OCI-LY3 (cell line): ENCODE results near the gene LPAR2.

Experiments used
- H2AFZ ChIP-seq: fragments of 200-600, 300-600 bp; shearing (Covaris generic); 2 replicates; pipeline ENCODE4 v1.6.0; 2014; ENCODE audit warnings: antibody characterized with exemption, low read depth, low read length
- H3K27ac ChIP-seq: fragments of 200-600, 300-600 bp; sonication (generic); 2 replicates; pipeline ENCODE4 v1.5.1; 2014; ENCODE audit warnings: mild to moderate bottlenecking, low read length, moderate library complexity, mixed read lengths
- H3K27me3 ChIP-seq: fragments of 200-600, 300-600 bp; sonication (generic); 2 replicates; pipeline ENCODE4 v1.6.1; 2014; ENCODE audit warnings: low read depth, low read length, mixed read lengths
- H3K36me3 ChIP-seq: fragments of 200-600, 300-600 bp; sonication (generic); replicated peaks from 2 replicates; pipeline ENCODE3; 2014; ENCODE audit warnings: low read depth, low read length, mixed read lengths
- H3K4me1 ChIP-seq: fragments of 300-600, 200-600 bp; sonication (generic); 2 replicates; pipeline ENCODE4 v1.6.1; 2014; ENCODE audit warnings: low read length, mixed read lengths
- H3K4me2 ChIP-seq: fragments of 200-600, 300-600 bp; sonication (generic); 2 replicates; pipeline ENCODE4 v1.6.1; 2014; ENCODE audit warnings: low read length, mixed read lengths
- H3K4me3 ChIP-seq: fragments of 300-600, 200-600 bp; sonication (generic); 2 replicates; pipeline ENCODE4 v1.5.1; 2014; ENCODE audit warnings: antibody characterized with exemption, mild to moderate bottlenecking, low read length, moderate library complexity
- H3K79me2 ChIP-seq: fragments of 300-600, 200-600 bp; shearing (Covaris generic); 2 replicates; pipeline ENCODE4 v1.6.1; 2014; ENCODE audit warnings: mild to moderate bottlenecking, low read length, mixed read lengths
- H3K9ac ChIP-seq: fragments of 300-600, 200-600 bp; shearing (Covaris generic); 2 replicates; pipeline ENCODE4 v1.6.0; 2014; ENCODE audit warnings: mild to moderate bottlenecking, low read length, moderate library complexity
- H3K9me3 ChIP-seq: fragments of 200-600, 300-600 bp; shearing (Covaris generic); 2 replicates; pipeline ENCODE4 v1.6.1; 2014; ENCODE audit warnings: low read length, mixed read lengths; ENCODE audit not compliant: insufficient read depth
- H4K20me1 ChIP-seq: fragments of 200-600, 300-600 bp; sonication (generic); 2 replicates; pipeline ENCODE4 v1.6.1; 2016; ENCODE audit warnings: low read length, mixed read lengths; ENCODE audit not compliant: insufficient read depth
- EZH2phosphoT487 ChIP-seq: fragments of 200-600 bp; shearing (Covaris generic); IDR thresholded peaks from 2 replicates; pipeline ENCODE4 v1.6.1; 2018; ENCODE audit warnings: antibody characterized with exemption, mixed run types, low read depth
- TF ChIP-seq, protein P1 (sequence below): fragments of 200-600, 300-600 bp; sonication (generic); IDR thresholded peaks from 2 replicates; pipeline ENCODE4 v1.5.1; 2014; ENCODE audit warnings: antibody characterized with exemption, low read length, low read depth

The LPAR2 gene

DNA sequence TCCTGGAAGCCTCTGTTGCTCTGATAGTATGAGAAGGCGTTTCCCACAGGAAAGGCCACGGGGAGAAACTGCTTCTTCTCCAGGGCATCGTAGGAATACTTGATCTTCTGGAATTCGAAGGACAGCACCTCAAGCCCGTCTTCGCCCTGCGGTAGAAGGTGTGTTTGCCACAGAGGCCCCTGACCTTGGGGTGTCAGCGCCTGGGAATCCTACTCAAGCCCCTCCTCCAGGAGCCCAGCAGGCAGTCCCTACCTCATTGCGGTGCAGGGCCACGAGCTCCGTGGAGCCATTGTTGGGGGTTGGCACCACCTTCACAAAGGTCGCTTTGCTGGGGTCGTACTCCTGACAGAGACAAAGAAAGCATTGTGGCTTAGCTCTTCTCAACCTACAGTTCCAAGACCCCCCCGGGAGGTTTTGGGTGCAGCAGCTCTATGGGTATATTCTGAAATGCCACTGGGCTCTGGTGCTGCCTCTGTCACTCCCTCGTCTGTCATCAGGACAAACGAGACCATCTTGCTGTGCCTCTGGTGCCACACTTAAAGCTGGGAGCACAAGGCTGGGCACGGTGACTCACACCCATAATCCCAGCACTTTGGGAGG lies 31.7 kb upstream of the LPAR2 start:
- Histone ChIP-seq H3K4me2 (no peak overlapping the region), H3K27me3 (no peaks in the 10 kb centered on the region), H4K20me1 (no peaks in the 10 kb centered on the region), H3K79me2 (peaks cover 56% of the 10 kb centered on the region), H3K9me3 (no peaks in the 10 kb centered on the region), H3K9ac (no peak overlapping the region), H3K4me1 (peaks cover 15% of the 10 kb centered on the region), H3K27ac (no peak overlapping the region), H3K4me3 (no peak overlapping the region), H2AFZ (no peak overlapping the region), H3K36me3 (peaks cover 55% of the 10 kb centered on the region)
- TF ChIP-seq, protein P1, sequence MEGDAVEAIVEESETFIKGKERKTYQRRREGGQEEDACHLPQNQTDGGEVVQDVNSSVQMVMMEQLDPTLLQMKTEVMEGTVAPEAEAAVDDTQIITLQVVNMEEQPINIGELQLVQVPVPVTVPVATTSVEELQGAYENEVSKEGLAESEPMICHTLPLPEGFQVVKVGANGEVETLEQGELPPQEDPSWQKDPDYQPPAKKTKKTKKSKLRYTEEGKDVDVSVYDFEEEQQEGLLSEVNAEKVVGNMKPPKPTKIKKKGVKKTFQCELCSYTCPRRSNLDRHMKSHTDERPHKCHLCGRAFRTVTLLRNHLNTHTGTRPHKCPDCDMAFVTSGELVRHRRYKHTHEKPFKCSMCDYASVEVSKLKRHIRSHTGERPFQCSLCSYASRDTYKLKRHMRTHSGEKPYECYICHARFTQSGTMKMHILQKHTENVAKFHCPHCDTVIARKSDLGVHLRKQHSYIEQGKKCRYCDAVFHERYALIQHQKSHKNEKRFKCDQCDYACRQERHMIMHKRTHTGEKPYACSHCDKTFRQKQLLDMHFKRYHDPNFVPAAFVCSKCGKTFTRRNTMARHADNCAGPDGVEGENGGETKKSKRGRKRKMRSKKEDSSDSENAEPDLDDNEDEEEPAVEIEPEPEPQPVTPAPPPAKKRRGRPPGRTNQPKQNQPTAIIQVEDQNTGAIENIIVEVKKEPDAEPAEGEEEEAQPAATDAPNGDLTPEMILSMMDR, result no peak
- no peak for TF ChIP-seq EZH2phosphoT487

DNA sequence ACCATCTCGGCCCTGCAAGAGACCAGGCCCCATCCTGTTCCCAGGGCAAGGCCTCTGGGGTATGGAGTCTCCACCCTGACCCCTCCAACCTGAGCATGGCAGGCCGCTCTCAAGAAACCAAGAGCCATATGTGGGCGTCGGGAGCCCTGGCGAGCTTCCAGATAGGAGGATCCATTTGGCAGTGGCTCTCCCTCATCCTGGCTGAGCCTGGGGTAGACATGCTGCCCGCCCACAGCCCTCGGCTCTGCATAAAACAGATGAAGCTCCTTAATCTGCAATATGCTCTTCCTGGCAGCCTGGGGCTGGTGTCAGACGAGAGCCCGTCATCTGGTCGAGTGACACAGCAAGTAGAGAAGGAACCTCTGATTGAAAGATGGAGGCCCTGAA lies 29.4 kb upstream of the LPAR2 start:
- Histone ChIP-seq H3K36me3 (peaks cover 77% of the 10 kb centered on the region), H3K9me3 (no peaks in the 10 kb centered on the region), H2AFZ (no peak overlapping the region), H3K4me3 (no peak overlapping the region), H3K9ac (no peak overlapping the region), H4K20me1 (no peaks in the 10 kb centered on the region), H3K79me2 (peaks cover 41% of the 10 kb centered on the region), H3K27me3 (no peaks in the 10 kb centered on the region), H3K4me1 (peaks cover 12% of the 10 kb centered on the region), H3K27ac (no peak overlapping the region), H3K4me2 (no peak overlapping the region)
- TF ChIP-seq EZH2phosphoT487, result no peak
- TF ChIP-seq, protein P1, result no peak

DNA sequence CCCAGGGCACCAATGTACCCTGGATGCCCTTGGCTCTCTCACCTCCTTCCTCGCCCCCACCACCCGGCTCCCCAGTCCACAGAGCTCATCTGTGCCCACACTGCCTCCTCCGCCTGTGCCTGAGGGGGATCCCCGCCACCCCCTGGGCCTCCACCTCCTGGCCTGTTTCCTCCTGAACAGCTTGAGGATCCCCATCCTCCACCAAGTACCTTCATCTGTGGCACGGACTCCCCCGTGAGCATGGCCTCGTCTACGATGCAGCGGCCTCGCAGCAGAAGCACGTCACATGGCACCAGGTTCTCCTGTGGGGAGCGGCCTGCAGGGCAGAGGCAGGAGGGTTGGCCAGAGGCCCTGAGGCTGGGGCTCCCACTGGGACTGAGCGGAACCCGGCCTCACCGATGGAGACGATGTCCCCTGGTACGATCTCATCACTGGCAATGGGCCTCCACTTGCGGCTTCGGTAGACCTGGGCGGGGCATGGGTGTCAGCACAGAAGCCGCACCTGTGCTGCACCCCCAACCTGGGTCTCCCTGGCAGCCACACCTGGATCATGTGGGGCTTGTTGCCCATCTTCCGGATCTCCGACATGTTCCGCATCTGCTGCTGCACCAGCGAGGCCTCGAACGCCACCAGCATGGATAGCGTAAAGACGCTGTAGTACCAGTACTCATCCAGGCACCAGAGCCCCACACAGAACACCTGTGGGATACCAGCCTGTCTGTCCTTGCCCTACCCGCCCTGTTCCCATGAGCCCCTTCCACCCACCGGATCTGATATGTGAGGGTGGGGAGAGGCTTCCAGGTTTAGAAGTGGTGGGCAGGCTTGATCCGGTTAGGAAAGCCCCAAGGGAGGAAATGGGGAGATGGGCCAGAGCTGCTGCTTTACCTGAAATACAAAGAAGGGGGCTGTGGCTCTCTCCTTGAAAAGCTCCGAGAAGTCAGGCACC lies 28.7 kb upstream of the LPAR2 start:
- TF ChIP-seq EZH2phosphoT487, result no peak
- TF ChIP-seq, protein P1, result no peak
- H3K27ac ChIP-seq, result no peak overlapping the region
- no peak overlapping the region for H3K4me2 ChIP-seq
- H3K4me3 ChIP-seq, result no peak overlapping the region
- no peak overlapping the region for H2AFZ ChIP-seq
- H3K36me3 ChIP-seq, result peaks cover 84% of the 10 kb centered on the region
- H3K27me3 ChIP-seq, result no peaks in the 10 kb centered on the region
- peaks cover 8% of the 10 kb centered on the region for H3K4me1 ChIP-seq
- H3K9me3 ChIP-seq, result no peaks in the 10 kb centered on the region
- peaks cover 35% of the 10 kb centered on the region for H3K79me2 ChIP-seq
- no peaks in the 10 kb centered on the region for H4K20me1 ChIP-seq
- no peak overlapping the region for H3K9ac ChIP-seq

DNA sequence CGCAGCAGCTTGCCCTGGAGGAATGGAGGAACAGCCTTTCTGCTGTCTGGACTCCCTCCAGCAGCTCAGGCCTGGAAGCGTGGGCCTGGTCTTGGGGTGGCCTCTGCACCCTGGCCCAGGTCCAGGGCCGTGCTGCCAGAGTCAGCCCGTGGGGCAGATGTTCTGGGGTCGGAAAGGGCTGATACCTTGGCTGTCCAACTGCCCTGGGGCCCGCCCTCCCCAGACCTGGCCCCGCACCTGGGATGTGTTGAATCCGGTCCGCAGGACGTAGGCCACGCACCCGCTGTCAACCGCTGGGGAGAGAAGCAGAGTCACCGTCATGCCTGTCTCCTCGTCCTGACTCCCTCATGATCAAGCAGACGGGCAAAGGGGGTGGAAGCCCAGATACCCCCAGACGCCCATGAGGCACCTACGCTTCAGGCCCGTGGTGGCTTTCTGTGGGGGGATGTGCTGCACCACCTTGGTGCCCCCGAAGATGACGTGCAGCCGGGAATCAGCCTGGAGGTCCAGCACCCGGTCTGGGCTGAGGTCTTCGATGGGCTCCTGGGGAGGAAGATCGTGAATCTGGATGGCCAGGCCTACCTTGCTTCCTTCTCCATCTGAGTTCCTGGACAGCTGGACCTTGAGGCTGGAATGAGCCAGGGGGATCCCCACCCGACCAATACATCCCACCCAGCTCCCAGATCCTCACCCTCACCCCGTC lies 27.8 kb upstream of the LPAR2 start:
- no peaks in the 10 kb centered on the region for H3K9me3 ChIP-seq
- TF ChIP-seq, protein P1, result no peak
- TF ChIP-seq EZH2phosphoT487, result no peak
- H3K4me1 ChIP-seq, result no peaks in the 10 kb centered on the region
- no peak overlapping the region for H3K4me3 ChIP-seq
- no peak overlapping the region for H3K27ac ChIP-seq
- no peaks in the 10 kb centered on the region for H3K27me3 ChIP-seq
- H3K4me2 ChIP-seq, result no peak overlapping the region
- peaks cover 26% of the 10 kb centered on the region for H3K79me2 ChIP-seq
- H4K20me1 ChIP-seq, result no peaks in the 10 kb centered on the region
- peaks cover 87% of the 10 kb centered on the region for H3K36me3 ChIP-seq
- no peak overlapping the region for H2AFZ ChIP-seq
- H3K9ac ChIP-seq, result no peak overlapping the region
